ENCODE data around the gene CFC1.
"Not testable (repeated sequence)": the region's sequence is repeated elsewhere in the genome, so short reads cannot be mapped to it uniquely, and the experiment has no call there.

- TF ChIP-seq CTCF, EZH2, EZH2phosphoT487 (IDR thresholded peaks at IDR 0.05): not testable (repeated sequence)
Observed at GRCh38 chr2:130611140-130611539, 11.8 kb upstream of the CFC1 start, which contains the start of gene POTEJ.

Measured in neural progenitor cell (in vitro differentiated cells).